CD4-positive, alpha-beta memory T cell (primary cell): Measurements from ENCODE around the gene NRXN2. TPM values are rescaled to one million over a fixed set of nuclear protein-coding genes. Genes with fewer than 3 reads are reported as not detected.
A peak's percentile ranks its signal among the peaks of the same experiment; 100 is the strongest.

Experiments
- CTCF ChIA-PET: fragments of 350-600 bp; sonication (Branson Sonifier 250); formaldehyde crosslinking; loops from one replicate; lab custom pipeline; 2021; ENCODE audit warnings: inconsistent platforms; ENCODE audit not compliant: partially characterized antibody; lab: Charles Lee
- POLR2A ChIA-PET: fragments of 350-600 bp; sonication (Branson Sonifier 250); formaldehyde crosslinking; loops from one replicate; lab custom pipeline; 2021; ENCODE audit not compliant: partially characterized antibody; lab: Charles Lee
- DNase-seq, 5 donors: peaks; one replicate each; pipeline versions ENCODE4 v3.0.0 to v3.0.0-alpha.2; 2020 to 2022; ENCODE audit warnings: mixed read lengths in 1 of 5
- H3K27ac ChIP-seq: one replicate; pipeline ENCODE4 v1.7.0; 2013; ENCODE audit warnings: low read depth, low read length
- H3K27me3 ChIP-seq: 2 replicates; pipeline ENCODE4 v1.7.0; 2013; ENCODE audit warnings: mild to moderate bottlenecking, low read length, moderate library complexity; ENCODE audit not compliant: insufficient read depth
- H3K36me3 ChIP-seq: 2 replicates; pipeline ENCODE4 v1.7.0; 2013; ENCODE audit warnings: mild to moderate bottlenecking, low read length, moderate library complexity; ENCODE audit not compliant: insufficient read depth
- H3K4me1 ChIP-seq: 2 replicates; pipeline ENCODE4 v1.7.0; 2013; ENCODE audit warnings: mild to moderate bottlenecking, low read length, moderate library complexity; ENCODE audit not compliant: insufficient read depth
- H3K4me3 ChIP-seq, 2 donors: one replicate each; pipeline ENCODE4 v1.7.0; 2013; ENCODE audit warnings: low read length in 2 of 2, mild to moderate bottlenecking in 1 of 2
- H3K9me3 ChIP-seq, 2 donors: one replicate each; pipeline ENCODE4 v1.7.0; 2013; ENCODE audit warnings: low read length in 2 of 2, control low read depth in 1 of 2; ENCODE audit not compliant: control insufficient read depth in 1 of 2
- H3K27ac Mint-ChIP-seq, 7 donors: one replicate each; pipeline ENCODE4 v1.8.0; 2020 to 2021; ENCODE audit warnings: mixed read lengths in 7 of 7, mild to moderate bottlenecking in 6 of 7, inconsistent platforms in 3 of 7, moderate library complexity in 3 of 7
- H3K27me3 Mint-ChIP-seq, 2 donors: one replicate each; pipeline ENCODE4 v1.8.0; 2020 to 2021; ENCODE audit warnings: mixed read lengths in 2 of 2
- H3K36me3 Mint-ChIP-seq, 2 donors: one replicate each; pipeline ENCODE4 v1.8.0; 2020 to 2021; ENCODE audit warnings: mixed read lengths in 2 of 2, inconsistent platforms in 1 of 2, mild to moderate bottlenecking in 1 of 2
- H3K4me1 Mint-ChIP-seq, 4 donors: one replicate each; pipeline ENCODE4 v1.8.0; 2020 to 2021; ENCODE audit warnings: mixed read lengths in 4 of 4, mild to moderate bottlenecking in 1 of 4
- H3K4me3 Mint-ChIP-seq, 8 donors: one replicate each; pipeline ENCODE4 v1.8.0; 2020 to 2021; ENCODE audit warnings: mixed read lengths in 8 of 8, mild to moderate bottlenecking in 7 of 8, moderate library complexity in 6 of 8, inconsistent platforms in 3 of 8
- H3K9me3 Mint-ChIP-seq, 8 donors: one replicate each; pipeline ENCODE4 v1.8.0; 2020 to 2021; ENCODE audit warnings: mixed read lengths in 8 of 8, mild to moderate bottlenecking in 5 of 8, inconsistent platforms in 3 of 8, moderate library complexity in 1 of 8
- intact Hi-C: fragments of 100-400 bp; cut with micrococcal nuclease; formaldehyde crosslinking; loops from one replicate; pipeline ENCODE4 v1.15.1; 2023
- polyA plus RNA-seq, 2 donors: library from polyadenylated mRNA; unstranded; fragments of 300-500 nt; fragmentation: Illumina TruSeq; gene quantifications; one replicate each; pipeline ENCODE4 v1.2.3, GENCODE V29; 2021
- total RNA-seq, 2 experiments: library from RNA; stranded (reverse); gene quantifications; one replicate each; pipeline ENCODE4 v1.2.3, GENCODE V29; 2021

NRXN2 gene
- total and polyA plus RNA-seq, 4 experiments from 2014 or later = 0.30 TPM; not detected in 3

DNA sequence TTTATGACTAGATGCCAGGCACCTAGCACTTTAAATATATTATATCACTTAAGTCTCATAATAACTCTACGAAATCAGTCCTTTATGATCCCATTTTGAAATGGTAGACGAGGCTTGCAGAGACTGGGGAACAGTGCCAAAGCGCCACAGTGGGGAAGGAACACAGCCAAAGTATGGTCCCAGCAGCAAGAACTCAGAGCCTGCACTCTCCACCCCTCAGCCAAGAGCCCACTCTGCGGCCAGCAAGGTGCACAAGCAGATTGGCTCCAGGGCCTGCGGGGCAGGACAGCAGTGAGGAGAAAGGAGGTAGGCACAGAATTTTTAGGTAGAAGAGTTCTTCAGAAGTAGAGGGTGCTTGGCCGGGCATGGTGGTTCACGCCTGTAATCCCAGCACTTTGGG lies 61.4 kb downstream of the NRXN2 start:
- Mint-ChIP-seq H3K4me1 (no peaks in the 10 kb centered on the region), H3K4me3 (no peak overlapping the region), H3K27ac (no peak overlapping the region), H3K36me3 (no peaks in the 10 kb centered on the region), H3K27me3 (no peaks in the 10 kb centered on the region), H3K9me3 (no peaks in the 10 kb centered on the region)
- intact Hi-C loops = no loop called here
- no peak for DNase-seq
- Histone ChIP-seq H3K9me3 (no peaks in the 10 kb centered on the region), H3K27me3 (no peaks in the 10 kb centered on the region), H3K4me1 (no peaks in the 10 kb centered on the region), H3K27ac (no peak overlapping the region), H3K36me3 (no peaks in the 10 kb centered on the region), H3K4me3 (no peak overlapping the region)
- POLR2A ChIA-PET = no interaction called here
- CTCF ChIA-PET = no interaction called here

DNA sequence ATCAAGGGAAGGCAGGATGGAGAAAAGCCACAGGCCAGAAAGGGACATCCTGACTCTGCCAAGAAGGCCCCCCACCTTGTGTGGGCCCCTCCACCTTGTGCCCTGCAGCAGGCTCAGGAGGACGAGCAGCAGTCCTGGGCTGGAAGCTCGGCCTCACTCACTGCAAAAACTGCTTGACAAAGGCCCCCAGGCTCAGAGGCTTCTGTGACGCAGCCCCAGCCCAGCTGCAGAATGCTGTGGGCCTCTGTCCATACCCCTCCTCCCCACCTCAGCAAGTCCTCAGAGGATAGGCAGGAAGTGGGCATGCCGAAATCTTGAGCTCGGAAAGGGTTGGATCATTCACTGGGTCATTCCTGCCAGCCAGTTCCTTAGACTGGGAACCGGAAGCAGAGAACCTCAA lies 61.9 kb downstream of the NRXN2 start:
- POLR2A ChIA-PET = no interaction called here

DNA sequence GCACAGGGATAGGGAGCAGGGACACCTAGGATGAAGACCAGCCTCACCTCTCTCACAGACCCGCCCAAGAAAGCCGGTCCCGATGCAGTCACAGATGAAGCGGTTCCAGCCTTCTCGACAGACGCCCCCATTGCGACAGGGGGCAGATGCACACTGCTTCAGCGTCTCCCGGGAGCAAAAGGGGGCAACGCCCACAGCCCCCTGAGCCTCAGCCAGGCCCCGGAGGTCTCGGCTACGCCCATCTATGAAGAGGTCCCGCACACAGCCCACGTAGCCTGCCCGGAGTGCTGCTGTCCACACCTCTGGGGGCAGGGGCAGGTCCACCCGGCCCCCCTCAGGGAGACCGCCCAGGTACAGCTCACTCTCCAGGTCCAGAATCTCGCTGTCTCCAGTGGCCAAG lies 62.3 kb downstream of the NRXN2 start:
- Mint-ChIP-seq H3K27me3 (no peaks in the 10 kb centered on the region), H3K4me1 (no peaks in the 10 kb centered on the region), H3K27ac (no peak overlapping the region), H3K36me3 (no peaks in the 10 kb centered on the region), H3K4me3 (no peak overlapping the region), H3K9me3 (no peaks in the 10 kb centered on the region)
- H3K4me3 ChIP-seq = no peak overlapping the region
- no peaks in the 10 kb centered on the region for H3K36me3 ChIP-seq
- ChIA-PET CTCF (no interaction called here), POLR2A (no interaction called here)
- no peak for DNase-seq
- H3K9me3 ChIP-seq = no peaks in the 10 kb centered on the region
- intact Hi-C loops = no loop called here
- no peak overlapping the region for H3K27ac ChIP-seq
- no peaks in the 10 kb centered on the region for H3K27me3 ChIP-seq
- no peaks in the 10 kb centered on the region for H3K4me1 ChIP-seq

More for the DNA sequence above, 61.9 kb downstream of the NRXN2 start:
- H3K9me3 ChIP-seq = no peaks in the 10 kb centered on the region
- Mint-ChIP-seq H3K4me3 (no peak overlapping the region), H3K9me3 (no peaks in the 10 kb centered on the region), H3K4me1 (no peaks in the 10 kb centered on the region), H3K36me3 (no peaks in the 10 kb centered on the region), H3K27ac (no peak overlapping the region), H3K27me3 (no peaks in the 10 kb centered on the region)
- H3K36me3 ChIP-seq = no peaks in the 10 kb centered on the region
- no peaks in the 10 kb centered on the region for H3K4me1 ChIP-seq
- no peaks in the 10 kb centered on the region for H3K27me3 ChIP-seq
- CTCF ChIA-PET = no interaction called here
- H3K4me3 ChIP-seq = no peak overlapping the region
- no peak for DNase-seq
- intact Hi-C loops = no loop called here
- H3K27ac ChIP-seq = no peak overlapping the region

DNA sequence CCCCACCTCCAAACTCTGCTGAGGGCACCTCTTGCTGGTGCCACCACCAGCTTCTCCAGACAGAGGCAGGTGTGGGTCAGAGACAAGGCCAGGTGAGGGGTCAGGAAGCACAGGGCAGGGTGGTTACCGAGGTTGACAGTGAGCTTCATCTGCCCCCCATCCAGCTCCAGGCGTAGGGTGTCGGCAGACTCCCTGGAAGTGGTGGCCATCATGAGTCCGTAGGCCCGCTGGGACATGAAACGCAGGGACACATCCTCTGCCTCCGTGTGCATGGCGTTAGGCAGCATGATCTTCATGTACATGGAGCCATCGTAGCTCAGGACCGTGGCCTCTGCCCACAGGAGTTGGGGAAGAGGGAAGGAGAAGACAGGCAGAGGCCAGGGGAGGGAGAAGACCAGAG lies 62.8 kb downstream of the NRXN2 start:
- Mint-ChIP-seq H3K9me3 (no peaks in the 10 kb centered on the region), H3K27ac (no peak overlapping the region), H3K36me3 (no peaks in the 10 kb centered on the region), H3K4me3 (no peak overlapping the region), H3K4me1 (no peaks in the 10 kb centered on the region), H3K27me3 (no peaks in the 10 kb centered on the region)
- no peak for DNase-seq
- Histone ChIP-seq H3K9me3 (no peaks in the 10 kb centered on the region), H3K4me1 (no peaks in the 10 kb centered on the region), H3K36me3 (no peaks in the 10 kb centered on the region), H3K27ac (no peak overlapping the region), H3K4me3 (no peak overlapping the region), H3K27me3 (no peaks in the 10 kb centered on the region)
- intact Hi-C loops = no loop called here
- CTCF ChIA-PET = no interaction called here
- POLR2A ChIA-PET = no interaction called here

DNA sequence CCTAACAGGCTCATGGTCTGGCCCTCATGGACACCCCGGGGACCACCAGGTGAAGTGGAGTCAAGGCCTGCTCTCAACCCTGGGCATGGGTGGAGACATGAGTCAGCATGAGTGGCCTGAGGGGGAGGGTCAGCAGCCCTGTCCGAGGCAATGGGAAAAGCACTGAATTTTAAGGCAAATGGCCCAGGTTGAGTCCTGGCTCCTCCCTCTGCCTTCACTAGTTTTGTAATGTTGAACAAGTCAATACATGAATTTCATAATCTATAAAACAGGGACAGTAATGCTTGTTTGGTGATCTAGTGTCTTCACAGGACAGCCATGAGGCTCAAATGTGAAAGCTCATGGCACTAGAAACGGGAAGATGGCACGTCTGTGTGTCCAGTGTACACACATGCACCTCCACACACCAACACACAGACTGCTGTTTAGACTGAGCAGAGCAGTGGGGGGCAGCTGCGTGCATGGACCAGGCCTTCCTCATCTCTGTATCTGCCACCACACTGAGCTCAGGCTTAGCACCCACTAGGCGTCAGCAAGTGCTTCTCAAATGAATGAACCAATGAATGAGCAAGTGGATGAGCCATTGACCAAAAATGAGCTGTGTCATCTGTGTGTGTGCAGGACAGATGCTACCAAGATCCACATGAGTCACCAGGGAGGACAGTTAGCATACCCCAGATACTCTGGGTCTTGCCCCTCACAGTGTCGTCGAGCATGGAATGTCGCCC lies 63.4 kb downstream of the NRXN2 start:
- no peak for DNase-seq
- no peaks in the 10 kb centered on the region for H3K27me3 ChIP-seq
- no peaks in the 10 kb centered on the region for H3K9me3 ChIP-seq
- no peaks in the 10 kb centered on the region for H3K4me1 Mint-ChIP-seq
- intact Hi-C loops = no loop called here
- H3K4me1 ChIP-seq = no peaks in the 10 kb centered on the region
- no peaks in the 10 kb centered on the region for H3K27me3 Mint-ChIP-seq
- H3K27ac Mint-ChIP-seq = no peak overlapping the region
- POLR2A ChIA-PET = no interaction called here
- no peaks in the 10 kb centered on the region for H3K9me3 Mint-ChIP-seq
- no peak overlapping the region for H3K4me3 Mint-ChIP-seq
- H3K27ac ChIP-seq = no peak overlapping the region
- H3K36me3 Mint-ChIP-seq = no peaks in the 10 kb centered on the region
- H3K36me3 ChIP-seq = no peaks in the 10 kb centered on the region
- no peak overlapping the region for H3K4me3 ChIP-seq
- CTCF ChIA-PET = no interaction called here

DNA sequence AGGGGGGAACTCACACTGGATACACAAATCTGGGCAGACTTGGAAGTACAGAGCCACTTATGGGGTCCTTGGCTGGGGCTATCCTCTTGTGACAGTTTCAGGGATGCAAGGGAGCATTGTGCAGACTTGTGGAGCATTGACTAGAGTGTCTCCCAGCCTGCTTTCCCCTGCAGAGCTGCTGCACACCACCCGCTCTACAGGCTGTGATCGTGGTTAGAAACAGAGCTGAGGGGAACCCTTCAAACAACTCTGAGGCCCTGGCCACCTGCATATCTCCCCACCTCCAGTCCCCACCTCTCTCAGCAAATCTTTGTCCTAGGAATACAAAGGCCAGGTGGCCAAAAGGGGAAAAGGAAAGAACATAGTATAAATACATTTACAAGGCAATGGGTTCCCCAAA lies 64.7 kb downstream of the NRXN2 start:
- Mint-ChIP-seq H3K27me3 (peaks cover under 1 to 1% of the 10 kb centered on the region in 2 donors), H3K36me3 (no peaks in the 10 kb centered on the region)

DNA sequence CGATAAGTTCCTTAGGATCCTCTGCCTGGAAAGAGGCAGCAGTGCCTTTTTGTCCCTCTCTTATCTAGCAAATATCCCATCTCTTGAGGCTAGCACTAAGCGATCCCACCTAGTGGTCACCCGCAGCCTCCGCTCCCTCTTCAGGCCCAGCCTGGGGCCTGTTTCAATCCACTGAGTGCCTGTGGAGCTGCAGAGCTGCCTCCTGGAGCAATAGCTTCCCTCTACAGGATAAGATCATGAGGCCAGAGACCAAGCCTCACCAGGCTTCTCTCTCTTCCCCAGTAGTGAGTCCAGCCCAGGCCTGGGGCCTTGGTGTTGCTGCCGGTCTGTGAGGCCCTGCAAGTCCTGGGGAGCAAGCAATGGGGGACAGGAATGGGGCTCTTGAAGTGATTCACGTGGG lies 66.1 kb downstream of the NRXN2 start:
- Mint-ChIP-seq H3K36me3 (no peaks in the 10 kb centered on the region), H3K4me1 (peaks cover 0 to 5% (median 2%) of the 10 kb centered on the region in 4 donors), H3K27ac (no peak overlapping the region), H3K4me3 (no peak overlapping the region), H3K9me3 (no peaks in the 10 kb centered on the region), H3K27me3 (peaks cover 3% of the 10 kb centered on the region in 2 donors)
- H3K36me3 ChIP-seq = no peaks in the 10 kb centered on the region
- intact Hi-C loops = no loop called here
- ChIA-PET CTCF (no interaction called here), POLR2A (no interaction called here)
- no peaks in the 10 kb centered on the region for H3K4me1 ChIP-seq
- no peak overlapping the region for H3K4me3 ChIP-seq
- no peaks in the 10 kb centered on the region for H3K9me3 ChIP-seq
- H3K27me3 ChIP-seq = no peaks in the 10 kb centered on the region
- no peak overlapping the region for H3K27ac ChIP-seq
- no peak for DNase-seq

More for the DNA sequence above, 64.7 kb downstream of the NRXN2 start:
- no peaks in the 10 kb centered on the region for H3K9me3 ChIP-seq
- H3K9me3 Mint-ChIP-seq = no peaks in the 10 kb centered on the region
- H3K4me3 Mint-ChIP-seq = no peak overlapping the region
- H3K4me3 ChIP-seq = no peak overlapping the region
- CTCF ChIA-PET = no interaction called here
- peaks cover 0 to under 1% (median under 1%) of the 10 kb centered on the region in 4 donors for H3K4me1 Mint-ChIP-seq
- DNase-seq = no peak
- POLR2A ChIA-PET = no interaction called here
- H3K27ac Mint-ChIP-seq = peak overlapping the region in 1 of 7 donors; percentile 48
- H3K27me3 ChIP-seq = no peaks in the 10 kb centered on the region
- H3K36me3 ChIP-seq = no peaks in the 10 kb centered on the region
- no peak overlapping the region for H3K27ac ChIP-seq
- no peaks in the 10 kb centered on the region for H3K4me1 ChIP-seq
- intact Hi-C loops = no loop called here
